ENCODE data around the gene CAPN8.

Gene CAPN8

GRCh38 chr1:223618680-223619079 is 46.8 kb downstream of the CAPN8 start:
- no peak for DNase-seq (ENCODE audit: low read depth, low spot score)

- DNase-seq (ENCODE audit: low read depth, low spot score) = no peak
Observed at GRCh38 chr1:223617323-223618070, 48.0 kb downstream of the CAPN8 start.

- no peak for DNase-seq (ENCODE audit: low read depth, low spot score)
Observed at GRCh38 chr1:223616586-223616985, 48.9 kb downstream of the CAPN8 start.

GRCh38 chr1:223611936-223612335 is 53.6 kb downstream of the CAPN8 start:
- DNase-seq (ENCODE audit: low read depth, low spot score) = no peak

GRCh38 chr1:223609977-223610376 is 55.5 kb downstream of the CAPN8 start:
- no peak for DNase-seq (ENCODE audit: low read depth, low spot score)

- DNase-seq (ENCODE audit: low read depth, low spot score) = no peak
Observed at GRCh38 chr1:223609066-223609465, 56.4 kb downstream of the CAPN8 start.

GRCh38 chr1:223558512-223558911 is 107.0 kb downstream of the CAPN8 start:
- DNase-seq (ENCODE audit: low read depth, low spot score) = no peak

- no peak for DNase-seq (ENCODE audit: low read depth, low spot score)
Observed at GRCh38 chr1:223557130-223557475, 108.4 kb downstream of the CAPN8 start.

- no peak for DNase-seq (ENCODE audit: low read depth, low spot score)
Observed at GRCh38 chr1:223556414-223557129, 108.9 kb downstream of the CAPN8 start.

GRCh38 chr1:223553957-223554356 is 111.5 kb downstream of the CAPN8 start:
- no peak for DNase-seq (ENCODE audit: low read depth, low spot score)

GRCh38 chr1:223551610-223552009 is 113.9 kb downstream of the CAPN8 start:
- DNase-seq (ENCODE audit: low read depth, low spot score) = no peak

- no peak for DNase-seq (ENCODE audit: low read depth, low spot score)
Observed at GRCh38 chr1:223549740-223550139, 115.8 kb downstream of the CAPN8 start.

GRCh38 chr1:223547316-223548114 is 118.0 kb downstream of the CAPN8 start:
- no peak for DNase-seq (ENCODE audit: low read depth, low spot score)

GRCh38 chr1:223545343-223545742 is 120.2 kb downstream of the CAPN8 start:
- DNase-seq (ENCODE audit: low read depth, low spot score) = no peak

GRCh38 chr1:223543560-223543959 is 121.9 kb downstream of the CAPN8 start:
- no peak for DNase-seq (ENCODE audit: low read depth, low spot score)

- DNase-seq (ENCODE audit: low read depth, low spot score) = no peak
Observed at GRCh38 chr1:223542831-223543230, 122.7 kb downstream of the CAPN8 start.

- DNase-seq (ENCODE audit: low read depth, low spot score) = no peak
Observed at GRCh38 chr1:223540485-223541106, 124.9 kb downstream of the CAPN8 start.

GRCh38 chr1:223539750-223540149 is 125.8 kb downstream of the CAPN8 start:
- DNase-seq (ENCODE audit: low read depth, low spot score) = no peak

- DNase-seq (ENCODE audit: low read depth, low spot score) = no peak
Observed at GRCh38 chr1:223538981-223539380, 126.5 kb downstream of the CAPN8 start.

- no peak for DNase-seq (ENCODE audit: low read depth, low spot score)
Observed at GRCh38 chr1:223535319-223535718, 130.2 kb downstream of the CAPN8 start.

GRCh38 chr1:223534677-223535076 is 130.8 kb downstream of the CAPN8 start:
- DNase-seq (ENCODE audit: low read depth, low spot score) = no peak

- no peak for DNase-seq (ENCODE audit: low read depth, low spot score)
Observed at GRCh38 chr1:223533708-223534107, 131.8 kb downstream of the CAPN8 start.
